Ascending aorta (tissue), 2 donors: ENCODE results near the gene FAM98C. TPM values are rescaled to one million over a fixed set of nuclear protein-coding genes. Genes with fewer than 3 reads are reported as not detected.
A peak's percentile ranks its signal among the peaks of the same experiment; 100 is the strongest.

Experiments used
- DNase-seq, 2 donors: peaks; one replicate each; pipeline ENCODE4 v3.0.0-alpha.2; 2019; ENCODE audit warnings: low spot score in 2 of 2
- H3K27ac ChIP-seq, 2 donors: fragments of 200-600 bp; sonication (generic); one replicate each; pipeline ENCODE4 v1.5.1; 2016 to 2017; ENCODE audit warnings: mild to moderate bottlenecking in 1 of 2
- H3K27me3 ChIP-seq: fragments of 200-600 bp; sonication (generic); one replicate; pipeline ENCODE4 v1.5.1; 2017
- H3K36me3 ChIP-seq, 2 donors: fragments of 200-600 bp; sonication (generic); one replicate each; pipeline ENCODE4 v1.5.1; 2016
- H3K4me1 ChIP-seq, 2 donors: fragments of 200-600 bp; sonication (generic); one replicate each; pipeline ENCODE4 v1.5.1; 2016 to 2017; ENCODE audit warnings: mild to moderate bottlenecking in 1 of 2
- H3K4me3 ChIP-seq, 2 donors: fragments of 200-600 bp; sonication (generic); one replicate each; pipeline ENCODE4 v1.5.1; 2016 to 2017; ENCODE audit warnings: mild to moderate bottlenecking in 1 of 2
- H3K9me3 ChIP-seq, 2 donors: fragments of 200-600 bp; sonication (generic); one replicate each; pipeline ENCODE4 v1.5.1; 2016
- CTCF ChIP-seq, 3 experiments: fragments of 200-600 bp in 2 of 3; fragments of 450-650 bp in 1 of 3; sonication (generic) in 2 of 3; IDR thresholded peaks; one replicate each; pipeline ENCODE4 v1.5.1; 2016 to 2019; ENCODE audit warnings: antibody characterized with exemption in 3 of 3, mild to moderate bottlenecking in 1 of 3, moderate library complexity in 1 of 3
- intact Hi-C: fragments of 100-400 bp; cut with DNase I; formaldehyde crosslinking; loops from one replicate; pipeline ENCODE4 v1.15.1; 2023
- total RNA-seq: library from RNA; depleted of rRNA; stranded (reverse); fragments of >200 nt; gene quantifications from one replicate; pipeline ENCODE4 v1.1.0, GENCODE V29; 2016

The FAM98C gene
- total RNA-seq, 1 donor from 2014 or later: 11.1 TPM

GRCh38 chr19:38369584-38369983 lies 33.3 kb upstream of the FAM98C start:
- H3K4me3 ChIP-seq: no peak overlapping the region
- intact Hi-C loops: no loop called here
- H3K27ac ChIP-seq: no peak overlapping the region
- H3K4me1 ChIP-seq: no peaks in the 10 kb centered on the region
- H3K27me3 ChIP-seq: no peaks in the 10 kb centered on the region
- no peak for DNase-seq
- TF ChIP-seq CTCF (IDR thresholded peaks at IDR 0.05): no peak
- H3K9me3 ChIP-seq: no peaks in the 10 kb centered on the region
- H3K36me3 ChIP-seq: no peaks in the 10 kb centered on the region

- intact Hi-C loops: loop anchor here (5.0 kb wide), 1 partner anchor 138 kb away; no protein-coding TSS in a partner anchor
- Histone ChIP-seq H3K36me3 (no peaks in the 10 kb centered on the region), H3K27me3 (no peaks in the 10 kb centered on the region), H3K27ac (no peak overlapping the region), H3K4me3 (no peak overlapping the region), H3K9me3 (no peaks in the 10 kb centered on the region), H3K4me1 (peaks cover 0 to under 1% of the 10 kb centered on the region in 2 donors)
- no peak for DNase-seq
- TF ChIP-seq CTCF (IDR thresholded peaks at IDR 0.05): no peak
These were observed 32.6 kb upstream of the FAM98C start for GRCh38 chr19:38370299-38370698.

GRCh38 chr19:38371081-38371480 lies 31.8 kb upstream of the FAM98C start:
- intact Hi-C loops: loop anchor here (5.0 kb wide), 1 partner anchor 139 kb away; no protein-coding TSS in a partner anchor
- no peaks in the 10 kb centered on the region for H3K27me3 ChIP-seq
- H3K27ac ChIP-seq: no peak overlapping the region
- H3K4me1 ChIP-seq: peaks cover 6 to 8% of the 10 kb centered on the region in 2 donors
- no peak for TF ChIP-seq CTCF (IDR thresholded peaks at IDR 0.05)
- no peak overlapping the region for H3K4me3 ChIP-seq
- peaks cover 0 to 2% of the 10 kb centered on the region in 2 donors for H3K36me3 ChIP-seq
- DNase-seq: no peak
- no peaks in the 10 kb centered on the region for H3K9me3 ChIP-seq

- H3K27ac ChIP-seq: peak overlapping the region; percentile 79 to 84
- peaks cover 9 to 17% of the 10 kb centered on the region in 2 donors for H3K36me3 ChIP-seq
- H3K4me1 ChIP-seq: peaks cover 9 to 14% of the 10 kb centered on the region in 2 donors
- peak overlapping the region; percentile 75 to 79 for H3K4me3 ChIP-seq
- DNase-seq: no peak
- TF ChIP-seq CTCF (IDR thresholded peaks at IDR 0.05): no peak
- intact Hi-C loops: loop anchor here (1.0 to 5.0 kb wide), 6 partner anchors 13 to 245 kb away; partner anchors contain the start of genes EIF3K and FAM98C
- H3K27me3 ChIP-seq: no peaks in the 10 kb centered on the region
- no peaks in the 10 kb centered on the region for H3K9me3 ChIP-seq
These were observed 29.0 kb upstream of the FAM98C start for GRCh38 chr19:38373907-38374331.

- TF ChIP-seq CTCF (IDR thresholded peaks at IDR 0.05): peak in 2 of 3 experiments; percentile 8 to 25
- Histone ChIP-seq H3K27ac (peak within 1 kb of the TSS; percentile 84), H3K9me3 (no peaks in the 10 kb centered on the region), H3K36me3 (peaks cover 15 to 23% of the 10 kb centered on the region in 2 donors), H3K4me3 (peak within 1 kb of the TSS; percentile 75 to 79), H3K4me1 (peaks cover 9 to 14% of the 10 kb centered on the region in 2 donors), H3K27me3 (no peaks in the 10 kb centered on the region)
- intact Hi-C loops: loop anchor here (1.0 to 5.0 kb wide), 6 partner anchors 13 to 244 kb away; partner anchors contain the start of genes EIF3K and FAM98C
- DNase-seq: peak; percentile 98 to 100
These were observed 28.4 kb upstream of the FAM98C start, which contains the start of gene PSMD8 for GRCh38 chr19:38374332-38375097. Gene PSMD8, plus strand, starts transcription at chr19:38374571. Its CDS starts 31 bp downstream, at chr19:38374602.
